HG02763 (cell line): Measurements from ENCODE around the gene HOXA2.

Experiments used
- ATAC-seq: cut with Tn5 transposase; IDR thresholded peaks from one replicate; pipeline ENCODE4 v1.9.1; 2021; ENCODE audit warnings: mild to moderate bottlenecking, moderate library complexity; ENCODE audit not compliant: unreplicated experiment

HOXA2 gene

GRCh38 chr7:27083646-27084045, 18.8 kb downstream of the HOXA2 start:
- no peak for ATAC-seq

- ATAC-seq = no peak
Observed at GRCh38 chr7:27082171-27082570, 20.3 kb downstream of the HOXA2 start.

- no peak for ATAC-seq
Observed at GRCh38 chr7:27080844-27081436, 21.5 kb downstream of the HOXA2 start.

- ATAC-seq = no peak
Observed at GRCh38 chr7:27079234-27079975, 23.1 kb downstream of the HOXA2 start.

GRCh38 chr7:27078616-27079233, 23.8 kb downstream of the HOXA2 start:
- no peak for ATAC-seq

GRCh38 chr7:27073076-27073475, 29.4 kb downstream of the HOXA2 start:
- ATAC-seq = no peak

GRCh38 chr7:27071622-27072390, 30.7 kb downstream of the HOXA2 start:
- no peak for ATAC-seq

GRCh38 chr7:27068259-27068658, 34.2 kb downstream of the HOXA2 start:
- ATAC-seq = no peak

GRCh38 chr7:27066148-27066547, 36.3 kb downstream of the HOXA2 start:
- ATAC-seq = no peak

GRCh38 chr7:27065709-27066108, 36.8 kb downstream of the HOXA2 start:
- no peak for ATAC-seq

GRCh38 chr7:27064661-27065060, 37.8 kb downstream of the HOXA2 start:
- ATAC-seq = no peak

GRCh38 chr7:27064159-27064558, 38.3 kb downstream of the HOXA2 start:
- no peak for ATAC-seq

- ATAC-seq = no peak
Observed at GRCh38 chr7:27062946-27063345, 39.5 kb downstream of the HOXA2 start.

GRCh38 chr7:27053153-27053552, 49.3 kb downstream of the HOXA2 start:
- no peak for ATAC-seq

GRCh38 chr7:27051451-27051850, 51.0 kb downstream of the HOXA2 start:
- no peak for ATAC-seq
